Measurements from ENCODE around the gene FAM43A.

Gene FAM43A

GRCh38 chr3:194685718-194686413 lies at the start of gene FAM43A:
Gene FAM43A (plus strand): TSS chr3:194685883. CDS start chr3:194686827, 944 bp downstream.
- peak within 1 kb of the TSS; percentile 48 for H3K4me3 ChIP-seq (ENCODE audit: low read depth, low read length)

GRCh38 chr3:194637066-194637465 lies 48.6 kb upstream of the FAM43A start:
- H3K4me3 ChIP-seq (ENCODE audit: low read depth, low read length): no peak overlapping the region

- no peak overlapping the region for H3K4me3 ChIP-seq (ENCODE audit: low read depth, low read length)
Measured at GRCh38 chr3:194637541-194638400, 47.9 kb upstream of the FAM43A start.

GRCh38 chr3:194638991-194639605 lies 46.6 kb upstream of the FAM43A start:
- no peak overlapping the region for H3K4me3 ChIP-seq (ENCODE audit: low read depth, low read length)

- H3K4me3 ChIP-seq (ENCODE audit: low read depth, low read length): no peak overlapping the region
Measured at GRCh38 chr3:194640829-194641228, 44.9 kb upstream of the FAM43A start.

GRCh38 chr3:194642769-194643168 lies 42.9 kb upstream of the FAM43A start:
- no peak overlapping the region for H3K4me3 ChIP-seq (ENCODE audit: low read depth, low read length)

- H3K4me3 ChIP-seq (ENCODE audit: low read depth, low read length): no peak overlapping the region
Measured at GRCh38 chr3:194647747-194648146, 37.9 kb upstream of the FAM43A start.

- no peak overlapping the region for H3K4me3 ChIP-seq (ENCODE audit: low read depth, low read length)
Measured at GRCh38 chr3:194654443-194654842, 31.2 kb upstream of the FAM43A start.

GRCh38 chr3:194657439-194657838 lies 28.2 kb upstream of the FAM43A start:
- H3K4me3 ChIP-seq (ENCODE audit: low read depth, low read length): no peak overlapping the region

- no peak overlapping the region for H3K4me3 ChIP-seq (ENCODE audit: low read depth, low read length)
Measured at GRCh38 chr3:194658477-194659242, 27.0 kb upstream of the FAM43A start.

GRCh38 chr3:194659778-194660177 lies 25.9 kb upstream of the FAM43A start:
- no peak overlapping the region for H3K4me3 ChIP-seq (ENCODE audit: low read depth, low read length)

GRCh38 chr3:194661374-194661773 lies 24.3 kb upstream of the FAM43A start:
- H3K4me3 ChIP-seq (ENCODE audit: low read depth, low read length): no peak overlapping the region

GRCh38 chr3:194661946-194662345 lies 23.7 kb upstream of the FAM43A start:
- H3K4me3 ChIP-seq (ENCODE audit: low read depth, low read length): no peak overlapping the region

- no peak overlapping the region for H3K4me3 ChIP-seq (ENCODE audit: low read depth, low read length)
Measured at GRCh38 chr3:194664857-194665256, 20.8 kb upstream of the FAM43A start.

- no peak overlapping the region for H3K4me3 ChIP-seq (ENCODE audit: low read depth, low read length)
Measured at GRCh38 chr3:194667363-194667762, 18.3 kb upstream of the FAM43A start.

- H3K4me3 ChIP-seq (ENCODE audit: low read depth, low read length): peak overlapping the region; percentile 62
Measured at GRCh38 chr3:194671511-194671899, 14.2 kb upstream of the FAM43A start.

GRCh38 chr3:194671900-194672808 lies 13.5 kb upstream of the FAM43A start, which contains the start of gene LSG1:
Gene LSG1 (minus strand): TSS chr3:194672191. CDS start chr3:194672162, 29 bp downstream.
- H3K4me3 ChIP-seq (ENCODE audit: low read depth, low read length): peak within 1 kb of the TSS; percentile 66

GRCh38 chr3:194672876-194673275 lies 12.8 kb upstream of the FAM43A start:
- H3K4me3 ChIP-seq (ENCODE audit: low read depth, low read length): peak overlapping the region; percentile 66

GRCh38 chr3:194673761-194674160 lies 11.9 kb upstream of the FAM43A start:
- no peak overlapping the region for H3K4me3 ChIP-seq (ENCODE audit: low read depth, low read length)
